ENCODE measurements around the gene CCDC57. TPM values are rescaled to one million over a fixed set of nuclear protein-coding genes. Genes with fewer than 3 reads are reported as not detected.

Gene CCDC57
- total and polyA plus RNA-seq, 9 of the 15 experiments (the other 6 are each of a cell fraction or from before 2014, with no cell fraction given): 0.83 to 36.2 (median 13.6) TPM

- Histone ChIP-seq H3K4me2 (ENCODE audit: insufficient read depth, low read length) (no peak overlapping the region), H3K79me2 (ENCODE audit: control insufficient read depth, insufficient read depth, low read length) (peaks cover 19% of the 10 kb centered on the region), H3K27me3 (ENCODE audit: control insufficient read depth in 2 of 2, insufficient read depth in 2 of 2, low read length in 2 of 2) (no peaks in the 10 kb centered on the region), H3K36me3 (ENCODE audit: control insufficient read depth, insufficient read depth, low read length) (peaks cover 83% of the 10 kb centered on the region; the same call in 2 of the 3 replicates), H3K4me1 (replicated peaks in 1 of 2; ENCODE audit: control insufficient read depth in 2 of 2, insufficient read depth in 2 of 2, low read length in 2 of 2) (peaks cover 0 to 86% of the 10 kb centered on the region in 2 experiments; a peak in 3 of 5 replicates), H3K9me3 (replicated peaks; ENCODE audit: control insufficient read depth, insufficient read depth, low read depth, low read length) (no peaks in the 10 kb centered on the region), H3K27ac (ENCODE audit: extremely low read depth, low read depth, low read length) (no peak overlapping the region), H3K9me1 (ENCODE audit: control insufficient read depth, insufficient read depth, low read length) (no peaks in the 10 kb centered on the region), H3K9ac (ENCODE audit: insufficient read depth in 1 of 2, low read depth in 2 of 2, low read length in 2 of 2) (0 out of 4 replicates have a peak overlapping the region, but pooled peaks of 1 of the 2 experiments have one; percentile 43), H2AFZ (ENCODE audit: low read depth, low read length) (no peak overlapping the region), H3K4me3 (no peak overlapping the region), H4K20me1 (replicated peaks; ENCODE audit: control insufficient read depth, insufficient read depth, low read length) (peaks cover 11% of the 10 kb centered on the region)
- no TSS peak for BruUV-seq (replicated peaks)
- peak; percentile 4 for TF ChIP-seq POLR2A (conservative IDR thresholded peaks at IDR 0.05)
- no peak for TF ChIP-seq FOXP4 (CRISPR knock-in tag; IDR thresholded peaks at IDR 0.05; ENCODE audit: borderline replicate concordance)
- no peak for TF ChIP-seq THRB (CRISPR knock-in tag; conservative IDR thresholded peaks at IDR 0.05)
- TF ChIP-seq MTA2 (IDR thresholded peaks at IDR 0.05; ENCODE audit: low read depth): no peak
- peak; percentile 63 for TF ChIP-seq RBFOX2 (IDR thresholded peaks at IDR 0.05; ENCODE audit: low read depth, low read length)
- no peak for TF ChIP-seq ZNF518B (CRISPR knock-in tag; IDR thresholded peaks at IDR 0.05)
- TF ChIP-seq POLR2G (IDR thresholded peaks at IDR 0.05; ENCODE audit: low read depth, low read length): peak; percentile 44; the same call in 1 of the 2 replicates
- in situ Hi-C loops (cut with MboI): no loop called here
- intact Hi-C loops (cut with micrococcal nuclease): no loop called here
- ChIA-PET CTCF (ENCODE audit: low intra/inter-chr PET ratio) (no interaction called here), POLR2A (interaction anchor here (0.9 to 1.7 kb wide), 4 partner anchors 10 to 20 kb away, joined by 3 to 9 read pairs (median 5); no protein-coding TSS in a partner anchor)
- 87% methylated on average over 27 of the region's 28 CpGs for WGBS (ENCODE audit: insufficient coverage, low coverage, missing lambda C conversion rate)
- ATAC-seq (no peak), FAIRE-seq (no peak), DNase-seq (ENCODE audit: extremely low read depth in 1 of 4, low spot score in 3 of 4) (no peak)
Measured at GRCh38 chr17:82055965-82056728, 156.5 kb downstream of the CCDC57 start.
